Measurements from ENCODE around the gene SLC4A1AP. TPM values are rescaled to one million over a fixed set of nuclear protein-coding genes. Genes with fewer than 3 reads are reported as not detected.

Gene SLC4A1AP
- total RNA-seq, 1 donor from 2014 or later, result 19.6 TPM

DNA sequence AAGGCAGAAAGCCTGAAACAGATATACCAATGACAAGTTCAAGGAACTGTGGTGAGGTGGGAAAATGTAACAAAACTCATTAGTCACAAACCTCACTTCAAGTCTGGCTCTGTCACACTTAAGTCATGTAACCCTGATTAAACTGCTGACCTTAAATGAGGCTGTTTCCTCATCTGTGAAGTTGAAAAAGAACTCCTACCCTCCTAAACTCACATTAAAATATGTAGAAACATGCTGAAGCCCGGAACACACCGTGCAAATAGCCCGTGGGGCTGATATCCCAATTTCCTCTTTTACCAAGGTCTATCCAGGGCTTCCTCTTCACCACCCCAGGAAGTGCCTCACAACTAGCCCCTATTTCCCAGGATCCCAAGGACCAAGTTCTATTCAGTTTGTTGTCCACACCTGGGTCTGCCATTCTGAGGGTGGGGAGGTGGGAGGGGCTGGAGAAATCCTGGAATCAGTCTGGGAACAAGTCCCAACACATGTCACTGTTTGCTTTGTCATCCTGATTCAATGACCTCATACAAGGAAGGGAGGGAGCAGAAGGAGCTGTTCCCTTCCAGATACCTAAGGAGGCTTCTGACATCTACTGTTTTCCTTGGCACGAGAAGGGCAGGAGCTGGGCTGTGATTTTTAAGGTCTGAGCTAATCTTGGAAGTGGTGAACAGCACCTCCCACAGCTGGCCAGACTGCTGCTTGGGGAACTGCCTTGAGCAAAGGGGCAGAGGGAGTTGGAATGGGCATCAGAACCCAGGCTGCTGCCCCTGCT lies 42.3 kb downstream of the SLC4A1AP start:
- intact Hi-C loops (cut with DNase I), result loop anchor here (10.0 kb wide), 1 partner anchor 749 kb away; no protein-coding TSS in a partner anchor
- no peaks in the 10 kb centered on the region for H3K36me3 ChIP-seq
- TF ChIP-seq, protein P1, sequence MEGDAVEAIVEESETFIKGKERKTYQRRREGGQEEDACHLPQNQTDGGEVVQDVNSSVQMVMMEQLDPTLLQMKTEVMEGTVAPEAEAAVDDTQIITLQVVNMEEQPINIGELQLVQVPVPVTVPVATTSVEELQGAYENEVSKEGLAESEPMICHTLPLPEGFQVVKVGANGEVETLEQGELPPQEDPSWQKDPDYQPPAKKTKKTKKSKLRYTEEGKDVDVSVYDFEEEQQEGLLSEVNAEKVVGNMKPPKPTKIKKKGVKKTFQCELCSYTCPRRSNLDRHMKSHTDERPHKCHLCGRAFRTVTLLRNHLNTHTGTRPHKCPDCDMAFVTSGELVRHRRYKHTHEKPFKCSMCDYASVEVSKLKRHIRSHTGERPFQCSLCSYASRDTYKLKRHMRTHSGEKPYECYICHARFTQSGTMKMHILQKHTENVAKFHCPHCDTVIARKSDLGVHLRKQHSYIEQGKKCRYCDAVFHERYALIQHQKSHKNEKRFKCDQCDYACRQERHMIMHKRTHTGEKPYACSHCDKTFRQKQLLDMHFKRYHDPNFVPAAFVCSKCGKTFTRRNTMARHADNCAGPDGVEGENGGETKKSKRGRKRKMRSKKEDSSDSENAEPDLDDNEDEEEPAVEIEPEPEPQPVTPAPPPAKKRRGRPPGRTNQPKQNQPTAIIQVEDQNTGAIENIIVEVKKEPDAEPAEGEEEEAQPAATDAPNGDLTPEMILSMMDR (IDR thresholded peaks at IDR 0.05), result no peak
- no peaks in the 10 kb centered on the region for H3K27me3 ChIP-seq (ENCODE audit: low read depth)
- no peak overlapping the region for H3K4me3 ChIP-seq
- H3K4me1 ChIP-seq, result peaks cover 48% of the 10 kb centered on the region
- no peaks in the 10 kb centered on the region for H3K9me3 ChIP-seq
- DNase-seq (peak; percentile 65), ATAC-seq (peak; percentile 83 to 87)
- peak overlapping the region; percentile 71 for H3K27ac ChIP-seq

DNA sequence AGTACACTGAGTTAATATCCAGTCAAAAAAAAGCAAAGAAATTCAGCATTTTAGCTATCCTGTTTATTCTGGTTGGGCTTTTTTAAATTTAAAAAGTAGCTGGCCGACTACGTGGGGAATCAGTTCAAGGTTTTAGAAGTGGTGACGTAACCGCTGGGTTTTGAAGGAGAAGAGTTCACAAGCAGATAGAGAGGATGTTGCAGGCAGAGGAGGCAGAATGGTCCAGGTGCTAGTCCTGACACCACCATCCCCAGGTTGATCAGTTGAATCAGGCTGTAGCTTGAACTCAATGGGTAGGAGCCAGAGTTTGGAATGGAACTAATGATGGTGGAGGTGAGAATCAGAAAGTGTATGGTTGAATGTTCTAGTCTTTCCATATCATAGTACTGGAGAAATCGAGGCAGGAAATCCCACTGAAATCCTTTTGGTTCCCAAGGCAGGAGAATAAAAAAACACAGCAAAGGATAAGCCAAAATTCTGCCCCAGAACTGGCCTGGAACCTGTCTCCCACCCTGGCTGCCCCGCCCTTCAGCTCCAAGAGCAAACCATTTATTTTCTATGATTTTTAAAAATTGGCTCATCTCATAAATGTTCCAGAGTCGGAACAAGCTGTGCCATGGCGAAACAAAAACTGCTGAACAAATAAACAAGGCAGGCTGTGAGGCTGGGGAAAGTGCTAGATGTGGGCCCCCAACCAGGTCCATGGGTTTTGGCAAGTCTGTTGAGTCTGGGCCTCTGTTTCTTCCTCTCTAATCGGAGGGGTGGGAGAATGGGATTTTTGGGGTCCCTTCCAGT lies 44.0 kb downstream of the SLC4A1AP start:
- intact Hi-C loops (cut with DNase I), result loop anchor here (10.0 kb wide), 1 partner anchor 747 kb away; no protein-coding TSS in a partner anchor

DNA sequence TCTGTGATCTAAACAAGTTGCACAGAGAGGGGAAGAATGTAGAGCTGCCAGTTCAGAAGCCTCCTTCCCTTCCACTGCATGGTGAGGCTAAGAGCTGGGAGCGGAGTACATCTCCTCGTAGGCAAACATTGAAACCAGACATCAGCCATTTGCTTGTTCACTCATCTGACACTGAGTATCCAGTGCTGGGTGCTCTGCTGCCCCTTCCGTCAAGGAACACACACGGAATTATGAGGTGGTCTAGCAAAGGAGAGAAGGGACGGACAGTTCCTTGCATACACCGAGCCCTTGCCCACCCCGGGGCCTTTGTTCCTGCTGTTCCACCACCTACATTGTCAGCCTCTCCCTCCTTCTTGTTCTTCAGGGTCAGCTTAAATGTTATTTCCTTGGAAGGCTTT lies 44.6 kb downstream of the SLC4A1AP start:
- H3K36me3 ChIP-seq, result no peaks in the 10 kb centered on the region
- no peaks in the 10 kb centered on the region for H3K27me3 ChIP-seq (ENCODE audit: low read depth)
- no peak overlapping the region for H3K4me3 ChIP-seq
- H3K27ac ChIP-seq, result no peak overlapping the region
- TF ChIP-seq, protein P1 (IDR thresholded peaks at IDR 0.05), result no peak
- no peak for ATAC-seq
- intact Hi-C loops (cut with DNase I), result loop anchor here (10.0 kb wide), 1 partner anchor 747 kb away; no protein-coding TSS in a partner anchor
- peaks cover 51% of the 10 kb centered on the region for H3K4me1 ChIP-seq
- no peak for DNase-seq
- H3K9me3 ChIP-seq, result no peaks in the 10 kb centered on the region

More for the DNA sequence above, 44.0 kb downstream of the SLC4A1AP start:
- Histone ChIP-seq H3K4me3 (no peak overlapping the region), H3K4me1 (peaks cover 51% of the 10 kb centered on the region), H3K36me3 (no peaks in the 10 kb centered on the region), H3K27ac (no peak overlapping the region), H3K9me3 (no peaks in the 10 kb centered on the region), H3K27me3 (ENCODE audit: low read depth) (no peaks in the 10 kb centered on the region)
- no peak for DNase-seq
- TF ChIP-seq, protein P1 (IDR thresholded peaks at IDR 0.05), result no peak
- no peak for ATAC-seq

DNA sequence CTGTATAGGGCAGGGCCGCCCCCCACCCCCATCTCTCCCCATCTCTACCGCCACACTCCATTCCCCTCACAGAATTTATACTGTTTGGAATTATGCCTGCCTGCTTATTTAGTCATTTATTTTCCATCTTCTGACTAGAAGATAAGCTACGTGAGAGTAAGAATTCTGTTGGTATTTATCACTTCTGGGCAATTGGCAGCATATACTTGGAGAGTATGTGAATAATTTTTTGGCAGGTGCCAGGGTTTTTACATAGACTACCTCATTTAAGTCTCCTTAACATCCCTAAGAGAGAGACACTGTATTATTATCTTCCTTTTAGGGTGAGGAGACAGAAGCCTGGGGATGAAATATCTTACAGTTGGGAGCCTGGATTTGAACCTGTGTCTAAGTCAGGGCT lies 45.0 kb downstream of the SLC4A1AP start:
- ATAC-seq (no peak), DNase-seq (no peak)
- Histone ChIP-seq H3K36me3 (no peaks in the 10 kb centered on the region), H3K27ac (no peak overlapping the region), H3K9me3 (no peaks in the 10 kb centered on the region), H3K4me3 (no peak overlapping the region), H3K4me1 (peaks cover 47% of the 10 kb centered on the region), H3K27me3 (ENCODE audit: low read depth) (no peaks in the 10 kb centered on the region)
- intact Hi-C loops (cut with DNase I), result loop anchor here (10.0 kb wide), 1 partner anchor 746 kb away; no protein-coding TSS in a partner anchor
- TF ChIP-seq, protein P1 (IDR thresholded peaks at IDR 0.05), result no peak

DNA sequence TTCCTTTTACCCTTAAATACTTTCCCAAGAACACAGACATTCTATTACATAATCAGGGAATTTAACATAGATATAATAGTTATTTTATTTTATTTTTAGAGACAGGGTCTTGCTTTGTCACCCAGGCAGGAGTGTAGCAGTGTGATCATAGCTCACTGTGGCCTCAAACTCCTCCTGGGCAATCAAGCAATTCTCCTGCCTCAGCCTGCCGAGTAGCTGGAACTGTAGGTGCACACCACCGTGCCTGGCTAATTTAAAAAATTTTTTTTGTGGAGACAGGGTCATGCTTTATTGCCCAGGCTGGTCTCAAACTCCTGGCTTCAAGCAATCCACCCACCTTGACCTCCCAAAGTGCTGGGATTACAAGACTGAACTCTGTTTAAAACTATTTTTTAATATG lies 45.6 kb downstream of the SLC4A1AP start:
- ATAC-seq (no peak), DNase-seq (no peak)
- no peaks in the 10 kb centered on the region for H3K27me3 ChIP-seq (ENCODE audit: low read depth)
- no peaks in the 10 kb centered on the region for H3K9me3 ChIP-seq
- H3K4me1 ChIP-seq, result peaks cover 41% of the 10 kb centered on the region
- no peaks in the 10 kb centered on the region for H3K36me3 ChIP-seq
- no peak overlapping the region for H3K27ac ChIP-seq
- TF ChIP-seq, protein P1 (IDR thresholded peaks at IDR 0.05), result no peak
- intact Hi-C loops (cut with DNase I), result loop anchor here (10.0 kb wide), 1 partner anchor 745 kb away; no protein-coding TSS in a partner anchor
- no peak overlapping the region for H3K4me3 ChIP-seq
